SK-MEL-5 (cell line): ENCODE results near the gene KCNAB2. TPM values are rescaled to one million over a fixed set of nuclear protein-coding genes. Genes with fewer than 3 reads are reported as not detected.

Experiments
- DNase-seq: peaks from one replicate; pipeline ENCODE4 v3.0.0-alpha.2; 2016; ENCODE audit warnings: low read depth, low spot score
- in situ Hi-C: cut with HindIII; loops from 2 replicates; pipeline ENCODE4 v1.10.0; 2016; ENCODE audit warnings: low sequenced_read_pairs, high pct_unique_total_duplicates, low pct_unique_long_range_greater_than_20kb
- total RNA-seq: library from RNA; depleted of rRNA; stranded (reverse); fragments of >200 nt; shearing (Covaris generic); gene quantifications from 2 replicates; pipeline ENCODE4 v1.2.3, GENCODE V29; 2014

The KCNAB2 gene
- total RNA-seq, 1 experiment from 2014 or later = 70.3 TPM

- in situ Hi-C loops = no loop called here
- no peak for DNase-seq
Observed at GRCh38 chr1:6085666-6086065, 40.0 kb downstream of the KCNAB2 start.

GRCh38 chr1:6086358-6086757, 40.7 kb downstream of the KCNAB2 start:
- in situ Hi-C loops = no loop called here
- DNase-seq = no peak

- in situ Hi-C loops = no loop called here
- DNase-seq = no peak
Observed at GRCh38 chr1:6086762-6087376, 41.2 kb downstream of the KCNAB2 start.

GRCh38 chr1:6087377-6087772, 41.7 kb downstream of the KCNAB2 start:
- in situ Hi-C loops = no loop called here
- no peak for DNase-seq

GRCh38 chr1:6087958-6088357, 42.3 kb downstream of the KCNAB2 start:
- in situ Hi-C loops = no loop called here
- DNase-seq = no peak

GRCh38 chr1:6088956-6089355, 43.3 kb downstream of the KCNAB2 start:
- DNase-seq = no peak
- in situ Hi-C loops = no loop called here

GRCh38 chr1:6090288-6090687, 44.6 kb downstream of the KCNAB2 start:
- no peak for DNase-seq
- in situ Hi-C loops = no loop called here

GRCh38 chr1:6090996-6091822, 45.5 kb downstream of the KCNAB2 start:
- DNase-seq = no peak
- in situ Hi-C loops = no loop called here

- in situ Hi-C loops = no loop called here
- DNase-seq = no peak
Observed at GRCh38 chr1:6091823-6092109, 46.1 kb downstream of the KCNAB2 start.

- no peak for DNase-seq
Observed at GRCh38 chr1:6092211-6092610, 46.5 kb downstream of the KCNAB2 start.

GRCh38 chr1:6093071-6093470, 47.4 kb downstream of the KCNAB2 start:
- in situ Hi-C loops = no loop called here
- no peak for DNase-seq

More at GRCh38 chr1:6092211-6092610, 46.5 kb downstream of the KCNAB2 start:
- in situ Hi-C loops = no loop called here

- in situ Hi-C loops = no loop called here
- no peak for DNase-seq
Observed at GRCh38 chr1:6093611-6094010, 47.9 kb downstream of the KCNAB2 start.

GRCh38 chr1:6094246-6094645, 48.6 kb downstream of the KCNAB2 start:
- DNase-seq = no peak
- in situ Hi-C loops = no loop called here

GRCh38 chr1:6094801-6095505, 49.3 kb downstream of the KCNAB2 start:
- in situ Hi-C loops = no loop called here
- DNase-seq = no peak

GRCh38 chr1:6095511-6096242, 50.0 kb downstream of the KCNAB2 start:
- in situ Hi-C loops = no loop called here
- no peak for DNase-seq

- in situ Hi-C loops = no loop called here
- no peak for DNase-seq
Observed at GRCh38 chr1:6096243-6097116, 50.8 kb downstream of the KCNAB2 start.

- no peak for DNase-seq
Observed at GRCh38 chr1:6097117-6097595, 51.5 kb downstream of the KCNAB2 start.

More at GRCh38 chr1:6097117-6097595, 51.5 kb downstream of the KCNAB2 start:
- in situ Hi-C loops = no loop called here
